HTR-8/SVneo (cell line): ENCODE data around the gene WDR5.
"Not testable (repeated sequence)": the region's sequence is repeated elsewhere in the genome, so short reads cannot be mapped to it uniquely, and the experiment has no call there.

ENCODE experiments used
- DNase-seq: peaks from one replicate; pipeline ENCODE4 v3.0.0; 2011; ENCODE audit warnings: low spot score, mixed read lengths; ENCODE audit not compliant: insufficient read length
- FAIRE-seq: peaks from 2 replicates; lab custom pipeline; 2011; peaks lifted over from hg19 to GRCh38; lab: Jason Lieb, UNC

WDR5 gene

GRCh38 chr9:134135343-134136117, at the start of gene WDR5:
WDR5 (plus strand) TSS chr9:134136082; CDS start chr9:134139878, 3,796 bp downstream.
- FAIRE-seq, result no peak
- peak; percentile 94 for DNase-seq

- no peak for DNase-seq
- FAIRE-seq, result no peak
Observed at GRCh38 chr9:134088063-134088725, 47.7 kb upstream of the WDR5 start.

- DNase-seq (no peak), FAIRE-seq (no peak)
Observed at GRCh38 chr9:134089972-134090371, 45.9 kb upstream of the WDR5 start.

GRCh38 chr9:134099123-134099761, 36.6 kb upstream of the WDR5 start:
- peak; percentile 54 for DNase-seq
- no peak for FAIRE-seq

GRCh38 chr9:134100040-134100439, 35.8 kb upstream of the WDR5 start:
- FAIRE-seq (no peak), DNase-seq (no peak)

- not testable (repeated sequence) for FAIRE-seq, DNase-seq
Observed at GRCh38 chr9:134101133-134101532, 34.7 kb upstream of the WDR5 start.

GRCh38 chr9:134101623-134102149, 34.2 kb upstream of the WDR5 start:
- FAIRE-seq, result no peak
- no peak for DNase-seq

- FAIRE-seq (peak; percentile 62), DNase-seq (no peak)
Observed at GRCh38 chr9:134103391-134103998, 32.4 kb upstream of the WDR5 start.

- FAIRE-seq (no peak), DNase-seq (no peak)
Observed at GRCh38 chr9:134111064-134111463, 24.8 kb upstream of the WDR5 start.

- DNase-seq, result no peak
- FAIRE-seq, result no peak
Observed at GRCh38 chr9:134112561-134112960, 23.3 kb upstream of the WDR5 start.

GRCh38 chr9:134118972-134119371, 16.9 kb upstream of the WDR5 start:
- DNase-seq, FAIRE-seq: not testable (repeated sequence)

GRCh38 chr9:134123764-134124128, 12.1 kb upstream of the WDR5 start:
- FAIRE-seq, result no peak
- no peak for DNase-seq

- FAIRE-seq (no peak), DNase-seq (no peak)
Observed at GRCh38 chr9:134125413-134126095, 10.3 kb upstream of the WDR5 start.

GRCh38 chr9:134126373-134126772, 9.5 kb upstream of the WDR5 start:
- no peak for DNase-seq
- FAIRE-seq, result no peak

- FAIRE-seq (no peak), DNase-seq (no peak)
Observed at GRCh38 chr9:134127065-134127580, 8.8 kb upstream of the WDR5 start.

GRCh38 chr9:134127616-134128015, 8.3 kb upstream of the WDR5 start:
- DNase-seq (no peak), FAIRE-seq (no peak)

- DNase-seq (no peak), FAIRE-seq (no peak)
Observed at GRCh38 chr9:134128727-134129679, 6.9 kb upstream of the WDR5 start.

- DNase-seq (no peak), FAIRE-seq (no peak)
Observed at GRCh38 chr9:134130503-134131375, 5.1 kb upstream of the WDR5 start.
